DOHH2 (cell line): Measurements from ENCODE around the gene CIAO2B.

Experiments used
- EZH2phosphoT487 ChIP-seq: fragments of 200-600 bp; sonication (generic); IDR thresholded peaks from 2 replicates; pipeline ENCODE4 v1.6.1; 2017; ENCODE audit warnings: borderline replicate concordance, mild to moderate bottlenecking, antibody characterized with exemption, low read length, moderate library complexity, mixed read lengths
- TF ChIP-seq, protein P1 (sequence below): fragments of 200-600 bp; sonication (generic); IDR thresholded peaks from one replicate; pipeline ENCODE4 v1.5.1; 2014; ENCODE audit warnings: antibody characterized with exemption, mild to moderate bottlenecking, low read depth, low read length; ENCODE audit not compliant: poor library complexity, severe bottlenecking

DNA sequence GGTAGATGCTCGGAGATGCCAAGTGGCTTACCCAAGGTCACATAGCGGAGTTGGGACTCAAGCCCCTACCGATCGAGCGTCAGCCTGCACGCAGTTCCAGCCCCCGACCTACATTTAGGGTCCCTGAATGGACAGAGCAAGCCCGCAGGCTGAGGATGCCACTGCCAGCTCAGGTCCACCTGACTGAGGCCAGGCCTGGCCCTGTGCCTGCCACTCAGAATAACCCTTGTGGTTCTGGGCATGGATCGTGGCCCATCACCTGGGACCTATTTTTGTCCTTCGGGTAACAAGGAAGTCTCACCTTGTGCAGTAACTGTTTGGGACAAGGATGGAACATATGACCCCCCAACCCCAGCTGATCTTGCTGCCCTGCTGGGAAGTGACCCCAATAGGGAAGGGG lies 32.6 kb downstream of the CIAO2B start:
- TF ChIP-seq, protein P1, sequence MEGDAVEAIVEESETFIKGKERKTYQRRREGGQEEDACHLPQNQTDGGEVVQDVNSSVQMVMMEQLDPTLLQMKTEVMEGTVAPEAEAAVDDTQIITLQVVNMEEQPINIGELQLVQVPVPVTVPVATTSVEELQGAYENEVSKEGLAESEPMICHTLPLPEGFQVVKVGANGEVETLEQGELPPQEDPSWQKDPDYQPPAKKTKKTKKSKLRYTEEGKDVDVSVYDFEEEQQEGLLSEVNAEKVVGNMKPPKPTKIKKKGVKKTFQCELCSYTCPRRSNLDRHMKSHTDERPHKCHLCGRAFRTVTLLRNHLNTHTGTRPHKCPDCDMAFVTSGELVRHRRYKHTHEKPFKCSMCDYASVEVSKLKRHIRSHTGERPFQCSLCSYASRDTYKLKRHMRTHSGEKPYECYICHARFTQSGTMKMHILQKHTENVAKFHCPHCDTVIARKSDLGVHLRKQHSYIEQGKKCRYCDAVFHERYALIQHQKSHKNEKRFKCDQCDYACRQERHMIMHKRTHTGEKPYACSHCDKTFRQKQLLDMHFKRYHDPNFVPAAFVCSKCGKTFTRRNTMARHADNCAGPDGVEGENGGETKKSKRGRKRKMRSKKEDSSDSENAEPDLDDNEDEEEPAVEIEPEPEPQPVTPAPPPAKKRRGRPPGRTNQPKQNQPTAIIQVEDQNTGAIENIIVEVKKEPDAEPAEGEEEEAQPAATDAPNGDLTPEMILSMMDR = no peak
- TF ChIP-seq EZH2phosphoT487 = no peak
